GM18951 (cell line): ENCODE data around the gene LYRM4.

Experiments
- POLR2A ChIP-seq: IDR thresholded peaks from 4 replicates; pipeline ENCODE4 v1.6.1; 2011; ENCODE audit warnings: mild to moderate bottlenecking; ENCODE audit not compliant: insufficient read length, insufficient read depth; ENCODE audit errors: extremely low read depth
- in situ Hi-C: fragments of 300-500 bp; cut with MboI; formaldehyde crosslinking; loops from one replicate; pipeline ENCODE4 v1.12.0; 2022; ENCODE audit warnings: low sequenced_read_pairs, mixed read lengths, inconsistent platforms; ENCODE audit not compliant: unreplicated experiment

LYRM4 gene

GRCh38 chr6:5246141-5247097 lies 14.3 kb downstream of the LYRM4 start:
- in situ Hi-C loops, result no loop called here
- TF ChIP-seq POLR2A, result no peak

- TF ChIP-seq POLR2A, result no peak
- in situ Hi-C loops, result no loop called here
These were observed 17.7 kb downstream of the LYRM4 start for GRCh38 chr6:5243069-5243468.

- no peak for TF ChIP-seq POLR2A
- in situ Hi-C loops, result no loop called here
These were observed 19.5 kb downstream of the LYRM4 start for GRCh38 chr6:5241252-5241651.

GRCh38 chr6:5238336-5238735 lies 22.4 kb downstream of the LYRM4 start:
- TF ChIP-seq POLR2A, result no peak
- in situ Hi-C loops, result no loop called here

- in situ Hi-C loops, result no loop called here
- TF ChIP-seq POLR2A, result no peak
These were observed 22.9 kb downstream of the LYRM4 start for GRCh38 chr6:5237805-5238204.

GRCh38 chr6:5235830-5236229 lies 24.9 kb downstream of the LYRM4 start:
- in situ Hi-C loops, result no loop called here
- no peak for TF ChIP-seq POLR2A

- no peak for TF ChIP-seq POLR2A
- in situ Hi-C loops, result no loop called here
These were observed 25.9 kb downstream of the LYRM4 start for GRCh38 chr6:5234874-5235273.

GRCh38 chr6:5231289-5231688 lies 29.5 kb downstream of the LYRM4 start:
- in situ Hi-C loops, result no loop called here
- TF ChIP-seq POLR2A, result no peak

- in situ Hi-C loops, result no loop called here
- TF ChIP-seq POLR2A, result no peak
These were observed 30.7 kb downstream of the LYRM4 start for GRCh38 chr6:5230081-5230480.

GRCh38 chr6:5229356-5229755 lies 31.4 kb downstream of the LYRM4 start:
- in situ Hi-C loops, result no loop called here
- no peak for TF ChIP-seq POLR2A

GRCh38 chr6:5223309-5223708 lies 37.4 kb downstream of the LYRM4 start:
- no peak for TF ChIP-seq POLR2A
- in situ Hi-C loops, result no loop called here

GRCh38 chr6:5220443-5220842 lies 40.3 kb downstream of the LYRM4 start:
- in situ Hi-C loops, result no loop called here
- TF ChIP-seq POLR2A, result no peak

GRCh38 chr6:5219011-5219691 lies 41.6 kb downstream of the LYRM4 start:
- no peak for TF ChIP-seq POLR2A
- in situ Hi-C loops, result no loop called here

- in situ Hi-C loops, result no loop called here
- no peak for TF ChIP-seq POLR2A
These were observed 43.4 kb downstream of the LYRM4 start for GRCh38 chr6:5217356-5217755.
